GM19468 (cell line): ENCODE data around the gene INO80E.

ENCODE experiments used
- ATAC-seq: cut with Tn5 transposase; IDR thresholded peaks from one replicate; pipeline ENCODE4 v1.9.1; 2021; ENCODE audit warnings: mild to moderate bottlenecking, moderate library complexity, moderate number of reproducible peaks; ENCODE audit not compliant: unreplicated experiment; ENCODE audit errors: extremely low read depth

Gene INO80E

GRCh38 chr16:29991571-29991904, 4.5 kb upstream of the INO80E start:
- no peak for ATAC-seq

DNA sequence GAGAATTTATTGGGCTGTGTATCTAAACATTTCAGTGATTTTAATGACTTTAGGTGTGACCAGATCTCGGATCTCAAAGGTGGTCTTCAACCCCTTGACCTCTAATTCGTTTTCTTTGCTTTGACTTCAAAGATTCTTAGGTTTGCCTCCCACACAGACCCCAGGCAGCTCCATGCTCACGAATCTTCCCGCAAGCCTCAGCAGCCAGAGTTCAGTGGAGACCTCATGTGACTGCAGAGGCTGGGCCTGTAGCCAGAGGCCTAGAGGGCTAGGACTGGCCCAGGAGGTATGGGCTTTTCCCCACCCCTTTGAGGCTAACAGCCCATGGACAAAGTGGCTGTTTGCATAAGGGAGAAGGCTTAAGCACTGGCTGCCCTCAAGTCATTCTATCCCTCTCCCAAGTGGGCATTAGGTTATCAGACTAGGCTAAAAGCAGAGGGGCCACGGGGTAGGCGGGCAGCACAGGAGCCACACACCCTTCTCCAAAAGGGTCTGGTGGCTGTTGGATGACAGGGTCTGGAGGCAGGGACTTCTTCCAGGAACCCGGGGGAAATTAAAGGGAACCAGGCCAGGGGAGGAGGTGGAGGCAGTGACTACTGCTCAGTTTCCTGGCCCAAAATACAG, 3.6 kb upstream of the INO80E start:
- no peak for ATAC-seq

DNA sequence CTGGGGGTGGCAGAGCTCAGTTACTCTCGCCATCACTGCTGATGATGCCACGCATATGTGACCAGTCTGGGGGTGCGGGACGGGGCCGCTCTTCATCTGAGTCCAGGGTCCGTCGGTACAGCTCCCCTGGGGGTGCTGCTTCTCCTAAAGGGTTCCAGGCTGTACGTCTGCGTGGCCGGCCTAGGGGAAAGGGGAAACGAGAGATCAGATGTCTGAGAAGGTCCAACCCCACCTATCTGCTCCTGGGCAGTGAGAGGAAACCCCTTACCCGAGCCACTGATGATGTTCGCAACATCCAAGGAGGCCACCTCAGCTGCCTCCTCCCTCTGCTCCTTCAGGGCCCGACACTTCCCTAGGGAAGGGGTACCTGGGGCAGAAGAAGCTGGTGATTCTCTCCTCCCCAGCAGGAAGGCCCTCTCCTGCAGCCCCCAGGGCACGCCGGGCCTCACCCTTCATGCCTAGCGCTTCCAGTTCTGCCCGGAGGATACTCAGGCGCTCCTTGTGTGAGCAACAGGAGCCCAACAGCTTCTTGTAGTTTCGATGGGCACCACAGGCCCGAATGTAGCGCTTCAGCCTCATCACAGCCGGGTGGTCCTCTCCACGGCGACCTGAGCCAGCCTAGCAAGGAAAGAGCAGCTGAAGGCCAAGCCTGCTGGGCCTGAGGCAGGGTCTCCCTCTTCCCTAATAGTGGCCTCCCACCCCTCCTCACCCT, 2.7 kb upstream of the INO80E start:
- ATAC-seq, result no peak

GRCh38 chr16:29993903-29994599, 2.0 kb upstream of the INO80E start:
- no peak for ATAC-seq

- no peak for ATAC-seq
Measured at GRCh38 chr16:29994600-29995323, 1.3 kb upstream of the INO80E start.

- ATAC-seq, result peak; percentile 34
Measured at GRCh38 chr16:29995324-29995910, 624 bp upstream of the INO80E start, which contains the start of gene HIRIP3. Gene HIRIP3 (minus strand): TSS chr16:29995617. CDS start chr16:29995605, 12 bp downstream.

DNA sequence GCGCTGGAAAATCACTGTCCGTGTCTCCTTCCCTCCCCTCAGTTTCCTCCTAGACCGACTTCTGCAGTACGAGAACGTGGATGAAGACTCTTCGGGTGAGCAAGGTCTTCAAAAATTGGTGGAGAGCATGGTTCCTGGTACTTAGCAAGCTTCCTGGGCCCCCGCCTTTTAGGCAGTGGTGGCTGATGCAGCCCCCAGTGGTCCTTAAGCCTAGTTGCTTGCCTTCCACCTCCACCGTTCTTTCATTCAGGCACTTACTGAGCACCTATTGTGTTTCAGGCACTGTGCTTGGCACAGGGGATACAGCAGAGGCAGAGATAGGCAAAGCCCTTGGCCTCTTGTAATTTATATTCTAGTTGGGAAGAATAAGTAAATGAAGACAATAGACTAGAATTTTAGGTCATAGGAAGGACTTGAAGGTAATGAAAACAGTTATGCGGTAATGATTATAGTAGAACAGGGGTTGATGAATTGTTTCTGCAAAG, 767 bp downstream of the INO80E start:
- ATAC-seq, result no peak

DNA sequence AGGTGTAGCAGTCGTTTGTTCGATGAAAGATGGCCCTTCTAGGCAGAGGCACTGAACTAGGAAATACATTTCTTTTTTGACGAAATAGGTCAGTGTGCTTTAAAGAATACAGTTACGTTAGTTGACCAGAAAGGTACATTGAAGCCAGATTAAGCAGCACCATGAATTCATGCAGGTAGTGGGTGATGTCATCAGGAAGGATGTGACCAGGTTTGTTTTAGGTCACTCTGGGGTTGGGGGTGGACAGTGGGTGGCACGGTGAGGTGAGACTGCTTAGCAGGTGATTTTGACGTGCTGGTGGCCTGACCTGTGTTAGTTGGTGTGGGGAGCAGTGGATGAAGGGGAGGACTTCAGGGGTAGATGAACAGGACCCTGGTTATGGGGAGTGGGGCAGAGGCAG, 3.6 kb downstream of the INO80E start:
- ATAC-seq, result no peak

DNA sequence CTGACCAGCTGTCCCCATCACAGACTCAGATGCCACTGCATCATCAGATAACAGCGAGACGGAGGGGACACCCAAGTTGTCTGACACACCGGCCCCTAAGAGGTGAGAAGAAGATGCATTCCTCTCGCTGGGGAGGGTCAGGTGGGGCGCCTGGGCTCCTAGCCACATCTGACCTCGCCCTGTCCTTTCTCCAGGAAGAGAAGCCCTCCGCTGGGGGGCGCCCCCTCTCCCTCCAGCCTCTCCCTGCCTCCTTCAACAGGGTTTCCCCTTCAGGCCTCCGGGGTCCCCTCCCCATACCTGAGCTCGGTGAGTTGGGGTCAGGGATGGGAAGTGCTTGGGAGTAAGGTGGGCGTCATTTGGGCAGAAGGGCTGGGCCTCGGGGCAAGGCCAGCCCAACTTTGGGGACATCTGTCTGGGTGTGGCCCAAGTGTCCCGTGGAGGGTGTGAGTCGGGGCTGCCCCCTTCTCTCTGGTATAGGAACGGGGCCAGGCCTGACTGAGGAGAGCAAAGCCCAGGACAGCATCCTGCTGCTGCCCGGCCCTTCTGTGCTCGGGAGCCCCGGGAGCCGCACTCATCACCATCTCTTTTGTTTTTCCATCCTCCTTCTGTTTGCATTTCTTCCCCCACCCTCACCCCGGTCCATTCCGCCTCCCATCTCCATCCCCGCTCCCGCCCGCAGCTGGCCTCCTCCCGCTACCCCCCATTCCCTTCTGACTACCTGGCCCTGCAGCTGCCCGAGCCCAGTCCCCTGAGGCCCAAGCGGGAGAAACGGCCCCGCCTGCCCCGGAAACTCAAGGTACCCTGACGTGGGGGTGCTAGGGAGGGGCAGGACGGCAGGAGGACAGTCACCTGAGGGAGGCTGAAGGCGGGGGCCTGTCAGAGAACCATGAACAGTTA, 4.9 kb downstream of the INO80E start:
- ATAC-seq, result no peak

DNA sequence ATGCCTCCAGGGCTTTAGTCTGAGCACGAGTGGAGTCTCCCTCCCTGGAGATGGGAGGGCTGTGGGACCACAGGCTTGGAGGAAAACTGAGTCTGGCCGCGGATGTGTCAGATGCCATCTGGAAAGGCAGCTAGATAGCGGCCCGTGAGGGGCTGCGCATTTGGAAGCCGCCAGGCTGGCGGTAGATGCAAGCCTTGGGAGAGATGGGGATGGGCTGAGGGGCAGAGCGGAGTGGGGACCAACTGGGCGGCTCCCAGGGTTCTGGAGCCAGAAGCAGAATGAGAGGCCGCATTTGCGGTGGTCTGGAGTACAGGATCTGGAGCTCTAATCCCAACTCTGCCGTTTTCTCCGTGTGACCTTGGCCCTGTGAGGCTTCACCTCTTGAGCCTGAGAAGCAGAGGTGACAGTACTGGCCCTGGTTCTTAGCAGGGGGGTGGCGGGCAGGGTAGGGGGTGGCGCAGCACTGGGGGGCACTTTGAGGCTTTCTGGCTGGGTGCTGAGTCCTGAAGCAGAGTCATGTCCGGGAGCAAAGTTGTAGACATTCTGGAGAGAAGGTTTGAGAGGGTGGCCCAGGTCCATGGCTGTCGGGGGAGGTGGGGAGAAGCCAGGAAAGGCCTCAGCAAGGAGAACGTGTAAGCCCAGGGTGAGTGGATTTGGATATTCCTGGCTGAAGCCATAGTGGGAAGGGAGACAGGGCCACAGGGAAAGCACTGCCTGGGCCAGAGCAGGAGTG, 6.7 kb downstream of the INO80E start:
- no peak for ATAC-seq

- no peak for ATAC-seq
Measured at GRCh38 chr16:30003670-30004423, 7.8 kb downstream of the INO80E start.

DNA sequence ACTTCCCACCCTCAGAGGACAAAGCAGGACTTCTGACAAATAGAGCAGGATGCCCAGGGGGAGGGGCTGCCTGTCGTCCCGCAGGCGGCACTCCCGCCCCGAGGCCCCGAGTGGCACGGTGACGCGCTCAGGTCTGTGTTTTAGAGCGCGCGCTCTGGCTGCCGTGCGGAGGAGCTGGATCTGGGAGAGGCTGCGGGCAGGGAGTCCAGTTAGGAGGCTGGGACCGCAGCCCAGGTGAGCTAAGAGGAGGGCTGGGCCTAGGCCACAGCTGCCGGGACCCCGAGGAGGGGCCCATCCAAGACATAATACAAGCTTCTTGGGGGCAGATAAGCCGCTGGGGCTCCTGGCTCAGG, 8.4 kb downstream of the INO80E start:
- no peak for ATAC-seq

DNA sequence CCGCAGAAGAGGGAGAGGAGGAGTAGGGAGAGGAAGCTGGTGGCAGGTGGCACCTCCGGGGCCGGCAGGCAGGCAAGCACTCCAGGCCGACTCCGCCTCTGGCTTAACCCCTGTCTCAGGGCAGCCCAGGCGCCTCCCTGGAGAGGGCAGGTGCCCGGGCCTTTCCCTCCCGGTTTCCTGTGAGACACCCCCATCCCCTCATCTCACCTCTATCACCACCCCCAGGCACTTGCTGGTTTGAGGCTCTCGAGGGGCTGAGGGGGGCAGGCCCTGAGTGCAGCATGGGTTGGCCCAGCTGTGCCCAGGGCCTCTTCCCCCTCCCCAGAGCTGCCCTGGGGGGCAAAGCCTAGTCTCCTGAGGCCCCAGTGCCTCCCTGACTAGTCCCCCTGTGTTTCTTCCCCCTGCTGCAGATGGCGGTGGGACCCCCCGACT, 8.8 kb downstream of the INO80E start:
- ATAC-seq, result no peak

- ATAC-seq, result no peak
Measured at GRCh38 chr16:30005341-30006094, 9.5 kb downstream of the INO80E start.

DNA sequence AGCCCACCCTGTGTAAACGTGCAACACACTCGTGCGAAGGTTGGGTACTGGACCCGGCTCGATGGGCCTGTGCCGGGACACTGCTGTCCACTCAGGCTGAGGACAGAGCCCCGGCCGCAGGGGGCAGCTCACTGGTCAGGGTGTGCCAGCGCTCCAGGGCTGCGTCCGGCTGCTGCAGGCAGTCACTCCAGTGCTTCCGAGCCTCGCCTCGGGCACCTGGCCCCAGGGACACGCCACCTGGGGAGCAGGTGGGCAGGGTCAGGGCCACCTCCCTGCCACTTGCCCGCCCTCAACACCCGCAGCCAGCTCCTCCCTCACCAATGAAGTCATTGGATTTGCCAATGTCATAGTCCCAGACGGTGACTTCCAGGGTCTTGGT, 10.0 kb downstream of the INO80E start:
- ATAC-seq, result no peak

DNA sequence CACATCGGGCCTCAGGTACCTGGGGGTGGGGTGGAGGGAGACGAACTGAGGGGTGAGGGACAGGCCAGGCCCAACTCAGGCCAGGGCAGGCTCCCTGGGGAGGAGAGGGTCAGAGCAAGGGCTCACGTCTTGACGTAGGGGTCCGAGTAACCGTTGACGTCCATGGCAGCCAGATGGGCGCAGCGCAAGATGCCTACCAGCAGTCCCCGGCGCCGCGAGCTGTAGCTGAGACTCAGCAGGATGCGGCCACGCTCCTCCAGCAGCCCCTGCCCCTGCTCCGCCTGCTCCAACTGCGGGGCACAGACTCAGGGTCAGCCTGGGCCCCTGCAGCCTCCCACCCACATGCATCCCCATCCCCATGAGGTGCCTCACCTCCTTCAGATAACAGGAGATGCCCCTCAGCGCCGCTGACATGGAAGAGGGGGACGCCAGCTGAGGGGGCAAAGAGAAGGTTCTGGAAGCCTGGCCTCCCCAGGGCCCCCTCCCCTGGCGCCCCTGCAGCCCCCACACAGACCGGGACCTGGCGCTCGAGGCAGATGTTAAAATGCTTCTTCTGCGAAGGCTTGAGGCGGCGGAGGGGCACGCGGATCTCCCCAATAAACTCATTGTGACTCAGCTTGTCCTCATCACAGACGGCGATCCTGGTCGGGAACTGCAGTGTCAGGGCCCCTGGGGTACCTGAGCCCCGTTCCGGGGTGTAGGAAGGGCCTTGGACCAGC, 10.8 kb downstream of the INO80E start:
- no peak for ATAC-seq

- no peak for ATAC-seq
Measured at GRCh38 chr16:30007378-30007895, 11.4 kb downstream of the INO80E start.
